NB4 (cell line): ENCODE results near the gene RFX3.

Experiments
- DNase-seq: peaks from one replicate; pipeline ENCODE4 v3.0.0; 2010; ENCODE audit warnings: low read depth
- H3K4me3 ChIP-seq: one replicate; pipeline ENCODE4 v1.5.1; 2011; ENCODE audit warnings: mild to moderate bottlenecking, low read depth, low read length, moderate library complexity
- CTCF ChIP-seq: IDR thresholded peaks from one replicate; pipeline ENCODE4 v1.5.1; 2012; ENCODE audit warnings: low read depth, low read length
- MAX ChIP-seq: IDR thresholded peaks from 2 replicates; pipeline ENCODE4 v1.6.1; 2011; ENCODE audit warnings: low read depth, low read length
- MYC ChIP-seq: IDR thresholded peaks from 2 replicates; pipeline ENCODE4 v1.6.1; 2011; ENCODE audit warnings: low read depth, low read length
- POLR2A ChIP-seq: IDR thresholded peaks from 2 replicates; pipeline ENCODE4 v1.6.1; 2011; ENCODE audit warnings: mild to moderate bottlenecking; ENCODE audit not compliant: insufficient read length; ENCODE audit errors: extremely low read depth

The RFX3 gene

GRCh38 chr9:3526997-3527940 is 1.5 kb upstream of the RFX3 start:
- peak overlapping the region; percentile 88 for H3K4me3 ChIP-seq
- peak; percentile 79 for DNase-seq
- no peak for TF ChIP-seq CTCF
- peak; percentile 53; the same call in 1 of the 2 replicates for TF ChIP-seq MAX

GRCh38 chr9:3526165-3526996 is 580 bp upstream of the RFX3 start:
- peak overlapping the region; percentile 88 for H3K4me3 ChIP-seq
- DNase-seq: peak; percentile 97
- peak; percentile 87 for TF ChIP-seq MAX
- TF ChIP-seq MYC: peak; percentile 95
- peak; percentile 95 for TF ChIP-seq POLR2A
- TF ChIP-seq CTCF: no peak

- DNase-seq: no peak
- peak overlapping the region; percentile 83 for H3K4me3 ChIP-seq
- TF ChIP-seq MYC (no peak), MAX (0 out of 2 replicates have a peak, but pooled peaks have one; percentile 10)
Measured at GRCh38 chr9:3525096-3525835, 535 bp downstream of the RFX3 start.

GRCh38 chr9:3521966-3522365 is 3.8 kb downstream of the RFX3 start:
- H3K4me3 ChIP-seq: no peak overlapping the region
- no peak for DNase-seq
- no peak for TF ChIP-seq MAX

GRCh38 chr9:3520564-3520963 is 5.2 kb downstream of the RFX3 start:
- DNase-seq: no peak
- TF ChIP-seq POLR2A (no peak), MAX (no peak), MYC (no peak), CTCF (no peak)
- H3K4me3 ChIP-seq: no peak overlapping the region

- no peak for DNase-seq
- TF ChIP-seq POLR2A (no peak), MAX (no peak), CTCF (no peak), MYC (no peak)
- no peak overlapping the region for H3K4me3 ChIP-seq
Measured at GRCh38 chr9:3517377-3518048, 8.3 kb downstream of the RFX3 start.
